HepG2 (cell line): ENCODE measurements around the gene HSD3B1. TPM values are rescaled to one million over a fixed set of nuclear protein-coding genes. Genes with fewer than 3 reads are reported as not detected.

Source experiments
- ATAC-seq: fragments of 200-7000 bp; cut with Tn5 transposase; 3 replicates; pipeline ENCODE4 v1.9.1; 2020; ENCODE audit warnings: mild to moderate bottlenecking, moderate library complexity
- BruUV-seq: library from RNA; stranded (reverse); fragments of 400-500 nt; replicated peaks from 2 replicates; lab custom pipeline; 2021; lab: Mats Ljungman, UMichigan
- CTCF ChIA-PET: fragments of 300-600 bp; formaldehyde crosslinking; extraction: SDS; loops from one replicate; lab custom pipeline; 2021; ENCODE audit warnings: low total read pairs, inconsistent platforms, low intra/inter-chr PET ratio; lab: Yijun Ruan, JAX
- POLR2A ChIA-PET: fragments of 350-600 bp; sonication (Branson Sonifier 250); formaldehyde crosslinking; loops from one replicate; lab custom pipeline; 2020; ENCODE audit warnings: antibody characterized with exemption, inconsistent platforms; lab: Yijun Ruan, JAX
- DNase-seq: peaks from one replicate; pipeline ENCODE4 v3.0.0-alpha.2; 2015; ENCODE audit warnings: low spot score
- FAIRE-seq: peaks from 3 replicates; lab custom pipeline; 2011; peaks lifted over from hg19 to GRCh38; lab: Jason Lieb, UNC
- H2AFZ ChIP-seq: one replicate; pipeline ENCODE4 v1.6.1; 2011; ENCODE audit warnings: low read length, inconsistent platforms
- H3K27ac ChIP-seq: fragments of 300-600 bp; 3 replicates; pipeline ENCODE4 v1.8.0; 2011; ENCODE audit warnings: mixed run types, mild to moderate bottlenecking, mixed read lengths, low read length, inconsistent platforms; ENCODE audit not compliant: insufficient read depth; ENCODE audit errors: extremely low read length
- H3K27me3 ChIP-seq, 2 experiments: fragments of 200-600 bp in 1 of 2; 2 replicates in 1 of 2; 3 replicates in 1 of 2; pipeline versions ENCODE4 v1.6.0 to v1.8.0; 2011; ENCODE audit warnings: low read length in 2 of 2, mild to moderate bottlenecking in 2 of 2, moderate library complexity in 2 of 2, inconsistent platforms in 1 of 2; ENCODE audit not compliant: insufficient read depth in 2 of 2, control insufficient read depth in 1 of 2
- H3K36me3 ChIP-seq, 2 experiments: fragments of 200-600 bp in 1 of 2; replicated peaks in 1 of 2; 2 replicates in 1 of 2; 3 replicates in 1 of 2; pipeline versions ENCODE4 v1.5.1 to v1.8.0; 2011; ENCODE audit warnings: low read length in 2 of 2, inconsistent platforms in 1 of 2; ENCODE audit not compliant: insufficient read depth in 2 of 2, control insufficient read depth in 1 of 2
- H3K4me1 ChIP-seq: 2 replicates; pipeline ENCODE4 v1.5.1; 2012; ENCODE audit warnings: low read length, inconsistent platforms; ENCODE audit not compliant: insufficient read depth
- H3K4me2 ChIP-seq: 2 replicates; pipeline ENCODE4 v1.6.0; 2011; ENCODE audit warnings: low read depth, low read length, inconsistent platforms
- H3K4me3 ChIP-seq, 3 experiments: fragments of 200-600 bp in 1 of 3; sonication (generic), shearing (Covaris generic) in 1 of 3; replicated peaks in 1 of 3; 2 replicates each; pipeline ENCODE4 v1.5.1; 2011 to 2016; ENCODE audit warnings: low read length in 3 of 3, inconsistent platforms in 2 of 3, low read depth in 2 of 3, mild to moderate bottlenecking in 2 of 3, control low read depth in 1 of 3, mixed read lengths in 1 of 3; ENCODE audit not compliant: insufficient read depth in 1 of 3
- H3K79me2 ChIP-seq: one replicate; pipeline ENCODE4 v1.6.1; 2011; ENCODE audit warnings: low read length, inconsistent platforms; ENCODE audit not compliant: insufficient read depth
- H3K9ac ChIP-seq: 2 replicates; pipeline ENCODE4 v1.6.0; 2011; ENCODE audit warnings: mild to moderate bottlenecking, low read depth, low read length, inconsistent platforms; ENCODE audit not compliant: insufficient read depth
- H3K9me3 ChIP-seq: 2 replicates; pipeline ENCODE4 v1.5.1; 2012; ENCODE audit warnings: mild to moderate bottlenecking, low read length
- H4K20me1 ChIP-seq: 2 replicates; pipeline ENCODE4 v1.6.0; 2011; ENCODE audit warnings: inconsistent platforms, mild to moderate bottlenecking, low read length, moderate library complexity; ENCODE audit not compliant: insufficient read depth
- ARHGAP35 ChIP-seq: sonication (generic); formaldehyde crosslinking; IDR thresholded peaks from 2 replicates; pipeline ENCODE4 v1.9.0; 2022; ENCODE audit warnings: mild to moderate bottlenecking, inconsistent platforms, moderate library complexity, missing genetic modification reagents, borderline replicate concordance
- FOXK1 ChIP-seq: sonication (generic); formaldehyde crosslinking; IDR thresholded peaks from 2 replicates; pipeline ENCODE4 v1.4.0; 2020; ENCODE audit warnings: low read depth, missing genetic modification reagents, borderline replicate concordance
- HOXA7 ChIP-seq: sonication (generic); formaldehyde crosslinking; IDR thresholded peaks from 2 replicates; pipeline ENCODE4 v1.8.1; 2022; ENCODE audit warnings: mild to moderate bottlenecking, missing genetic modification reagents, moderate library complexity
- KLF6 ChIP-seq: IDR thresholded peaks from 2 replicates; pipeline ENCODE4 v1.8.0; 2016; ENCODE audit warnings: missing biosample characterization, missing genetic modification reagents
- MTA3 ChIP-seq: sonication (generic); formaldehyde crosslinking; IDR thresholded peaks from 2 replicates; pipeline ENCODE4 v1.4.0; 2020; ENCODE audit warnings: missing genetic modification reagents
- ZNF329 ChIP-seq: sonication (generic); formaldehyde crosslinking; IDR thresholded peaks from 2 replicates; pipeline ENCODE4 v1.9.0; 2021; ENCODE audit warnings: low read depth, mild to moderate bottlenecking, missing genetic modification reagents
- ZSCAN25 ChIP-seq: sonication (generic); formaldehyde crosslinking; IDR thresholded peaks from 2 replicates; pipeline ENCODE4 v1.8.0; 2022; ENCODE audit warnings: mild to moderate bottlenecking, missing genetic modification reagents
- WGBS: methylation state at CpG from one replicate; pipeline ENCODE4 v1.1.6; 2017; ENCODE audit warnings: low lambda C conversion rate; 5-methylcytosine and 5-hydroxymethylcytosine counted together
- in situ Hi-C: cut with HindIII; loops from 2 replicates; pipeline ENCODE4 v1.10.0; 2017; ENCODE audit warnings: low pct_unique_long_range_greater_than_20kb; ENCODE audit not compliant: extremely low pct_ligation_motif_present
- intact Hi-C: fragments of 100-400 bp; cut with micrococcal nuclease; formaldehyde crosslinking; loops from one replicate; pipeline ENCODE4 v1.10.0; 2022; ENCODE audit not compliant: unreplicated experiment
- polyA plus RNA-seq, 8 experiments: library from polyadenylated mRNA; depleted of rRNA in 3 of 8; stranded (reverse) in 7 of 8; unstranded in 1 of 8; fragments of >200 nt; fragmentation: Illumina TruSeq in 4 of 8; extraction: Trizol in 4 of 8; gene quantifications; 2 replicates each; pipeline versions ENCODE4 v1.2.1 to v1.2.3, GENCODE V29; 2011 to 2016; ENCODE audit warnings: low read depth in 4 of 8, missing spikeins in 1 of 8, mixed read lengths in 1 of 8; ENCODE audit not compliant: insufficient read depth in 1 of 8
- total RNA-seq, 5 experiments: library from RNA; depleted of rRNA; stranded (reverse); fragments of >200 nt; fragmentation: Illumina TruSeq; extraction: Trizol; gene quantifications; 2 replicates each; pipeline ENCODE4 v1.2.3, GENCODE V29; 2016; ENCODE audit warnings: low read depth in 1 of 5
- TF ChIP-seq, protein P1 (sequence below): IDR thresholded peaks from 2 replicates; pipeline ENCODE4 v1.6.1; 2016; ENCODE audit warnings: low read depth, borderline replicate concordance

The HSD3B1 gene
- total and polyA plus RNA-seq, 2 of the 13 experiments (the other 11 are each of a cell fraction or from before 2014, with no cell fraction given), result not detected

DNA sequence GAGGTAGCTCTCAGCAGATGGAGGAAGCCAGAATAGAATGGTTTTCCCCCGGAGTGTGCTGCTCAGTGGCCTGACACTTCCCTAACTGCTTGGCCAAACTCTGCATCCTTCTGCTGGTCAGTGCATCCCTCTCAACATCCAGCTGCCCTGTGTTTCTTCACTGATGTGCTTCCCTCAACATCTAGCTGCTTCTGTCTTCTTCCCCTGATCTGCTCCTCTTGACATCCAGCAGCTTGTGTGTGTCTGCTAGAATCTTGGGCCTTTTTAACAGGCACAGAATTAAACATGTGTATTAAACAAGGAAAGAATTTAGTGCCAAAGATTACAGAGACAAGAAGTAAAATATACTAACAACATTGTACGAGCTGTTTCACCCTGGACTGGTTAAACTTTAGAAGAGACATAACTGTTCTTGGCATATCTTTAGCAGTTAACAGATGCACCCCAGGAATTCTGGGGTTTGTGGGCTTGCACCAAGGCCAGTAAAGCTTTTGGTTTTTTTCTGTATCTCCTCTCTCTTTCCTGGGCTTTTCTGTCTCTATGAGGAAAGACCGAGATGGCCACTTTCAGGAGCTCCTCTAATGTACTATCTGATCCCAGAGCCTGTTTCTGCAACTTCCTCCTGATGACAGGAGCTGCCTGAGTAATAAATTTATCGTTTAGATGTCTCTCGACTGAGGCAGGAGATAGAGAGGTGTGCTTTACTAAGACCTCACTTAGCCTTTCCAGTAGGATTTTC, 34.8 kb upstream of the HSD3B1 start:
- POLR2A ChIA-PET, result no interaction called here
- no peak overlapping the region for H3K27ac ChIP-seq
- no TSS peak for BruUV-seq
- no peaks in the 10 kb centered on the region for H3K79me2 ChIP-seq
- CTCF ChIA-PET, result no interaction called here
- TF ChIP-seq FOXK1 (CRISPR knock-in tag), result no peak
- TF ChIP-seq MTA3 (CRISPR knock-in tag), result no peak
- no peak for TF ChIP-seq ZSCAN25
- no peaks in the 10 kb centered on the region for H3K36me3 ChIP-seq
- no peak for FAIRE-seq
- peaks cover 0 to 6% of the 10 kb centered on the region in 2 experiments; a peak in 1 of 5 replicates for H3K27me3 ChIP-seq
- H3K4me3 ChIP-seq, result no peak overlapping the region
- 1% methylated on average over 5 of the region's 5 CpGs for WGBS
- no peaks in the 10 kb centered on the region for H3K9me3 ChIP-seq
- H4K20me1 ChIP-seq, result no peaks in the 10 kb centered on the region
- H3K4me1 ChIP-seq, result peaks cover 28% of the 10 kb centered on the region
- DNase-seq, result no peak
- no peak overlapping the region for H3K9ac ChIP-seq
- intact Hi-C loops, result no loop called here
- H2AFZ ChIP-seq, result no peak overlapping the region
- no peak for ATAC-seq
- in situ Hi-C loops, result no loop called here
- no peak overlapping the region for H3K4me2 ChIP-seq

DNA sequence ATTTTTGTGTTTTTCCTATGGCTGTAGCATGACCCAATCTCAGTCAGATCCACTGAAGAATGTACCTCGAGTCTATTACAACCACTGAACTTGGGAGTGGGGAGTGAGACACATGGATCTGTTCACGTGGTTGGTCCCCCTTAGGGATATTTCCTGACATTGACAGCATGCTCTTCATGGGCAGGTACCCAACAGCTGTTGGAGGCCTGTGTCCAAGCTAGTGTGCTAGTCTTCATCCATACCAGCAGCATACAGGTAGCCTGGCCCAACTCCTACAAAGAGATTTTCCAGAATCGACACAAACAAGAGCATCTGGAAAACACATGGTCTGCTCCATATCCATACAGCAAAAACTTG, 34.2 kb upstream of the HSD3B1 start:
- H3K4me3 ChIP-seq, result no peak overlapping the region
- FAIRE-seq (no peak), DNase-seq (no peak), ATAC-seq (no peak)
- no peaks in the 10 kb centered on the region for H4K20me1 ChIP-seq
- H2AFZ ChIP-seq, result no peak overlapping the region
- peaks cover 0 to 6% of the 10 kb centered on the region in 2 experiments; a peak in 1 of 5 replicates for H3K27me3 ChIP-seq
- H3K4me2 ChIP-seq, result no peak overlapping the region
- 0% methylated on average over 3 of the region's 3 CpGs for WGBS
- H3K4me1 ChIP-seq, result peaks cover 23% of the 10 kb centered on the region
- TF ChIP-seq, protein P1, sequence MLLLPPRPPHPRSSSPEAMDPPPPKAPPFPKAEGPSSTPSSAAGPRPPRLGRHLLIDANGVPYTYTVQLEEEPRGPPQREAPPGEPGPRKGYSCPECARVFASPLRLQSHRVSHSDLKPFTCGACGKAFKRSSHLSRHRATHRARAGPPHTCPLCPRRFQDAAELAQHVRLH (CRISPR knock-in tag), result no peak
- TF ChIP-seq KLF6 (no peak), ARHGAP35 (CRISPR knock-in tag) (no peak), ZNF329 (CRISPR knock-in tag) (no peak), HOXA7 (CRISPR knock-in tag) (no peak)
- H3K27ac ChIP-seq, result no peak overlapping the region
- in situ Hi-C loops (no loop called here), intact Hi-C loops (no loop called here)
- no peaks in the 10 kb centered on the region for H3K9me3 ChIP-seq
- no peaks in the 10 kb centered on the region for H3K79me2 ChIP-seq
- no peak overlapping the region for H3K9ac ChIP-seq
- H3K36me3 ChIP-seq, result no peaks in the 10 kb centered on the region
- POLR2A ChIA-PET, result no interaction called here
- no TSS peak for BruUV-seq
- CTCF ChIA-PET, result no interaction called here
